Naive thymus-derived CD4-positive, alpha-beta T cell (primary cell): ENCODE measurements around the gene CLTCL1. TPM values are rescaled to one million over a fixed set of nuclear protein-coding genes. Genes with fewer than 3 reads are reported as not detected.
A peak's percentile ranks its signal among the peaks of the same experiment; 100 is the strongest.

Source experiments
- ATAC-seq: fragments of 150-1000 bp; cut with Tn5 transposase; 2 replicates; pipeline ENCODE4 v1.10.0; 2021; ENCODE audit warnings: mild to moderate bottlenecking, moderate library complexity
- CTCF ChIA-PET: fragments of 350-600 bp; sonication (Branson Sonifier 250); formaldehyde crosslinking; loops from one replicate; lab custom pipeline; 2021; ENCODE audit warnings: antibody characterized with exemption; lab: Charles Lee
- POLR2A ChIA-PET: fragments of 350-600 bp; sonication (Branson Sonifier 250); formaldehyde crosslinking; loops from one replicate; lab custom pipeline; 2021; ENCODE audit warnings: antibody characterized with exemption, inconsistent platforms; lab: Charles Lee
- DNase-seq, 9 donors: peaks; one replicate each; pipeline versions ENCODE4 v3.0.0 to v3.0.0-alpha.2; 2020 to 2022; ENCODE audit warnings: mixed read lengths in 1 of 9
- H3K27ac ChIP-seq: one replicate; pipeline ENCODE4 v1.7.0; 2013; ENCODE audit warnings: mild to moderate bottlenecking, low read depth, low read length, moderate library complexity
- H3K27me3 ChIP-seq, 2 donors: one replicate each; pipeline ENCODE4 v1.7.0; 2013; ENCODE audit warnings: low read length in 2 of 2, mild to moderate bottlenecking in 2 of 2, moderate library complexity in 2 of 2; ENCODE audit not compliant: control insufficient read depth in 2 of 2, insufficient read depth in 2 of 2
- H3K36me3 ChIP-seq, 3 experiments: 1 replicate in 2 of 3; 2 replicates in 1 of 3; pipeline ENCODE4 v1.7.0; 2013; ENCODE audit warnings: low read length in 3 of 3, mild to moderate bottlenecking in 3 of 3, moderate library complexity in 1 of 3; ENCODE audit not compliant: insufficient read depth in 3 of 3, control insufficient read depth in 2 of 3
- H3K4me1 ChIP-seq, 2 donors: one replicate each; pipeline ENCODE4 v1.7.0; 2013; ENCODE audit warnings: low read length in 2 of 2, mild to moderate bottlenecking in 2 of 2, moderate library complexity in 1 of 2; ENCODE audit not compliant: control insufficient read depth in 2 of 2, insufficient read depth in 2 of 2
- H3K4me3 ChIP-seq: 2 replicates; pipeline ENCODE4 v1.7.0; 2013; ENCODE audit warnings: mild to moderate bottlenecking, low read length
- H3K9me3 ChIP-seq, 3 experiments: 1 replicate in 2 of 3; 2 replicates in 1 of 3; pipeline ENCODE4 v1.7.0; 2013; ENCODE audit warnings: low read length in 3 of 3; ENCODE audit not compliant: control insufficient read depth in 2 of 3
- H3K27ac Mint-ChIP-seq, 9 donors: one replicate each; pipeline ENCODE4 v1.8.0; 2020 to 2022; ENCODE audit warnings: mixed read lengths in 9 of 9, mild to moderate bottlenecking in 8 of 9, moderate library complexity in 5 of 9, inconsistent platforms in 2 of 9
- H3K27me3 Mint-ChIP-seq, 5 donors: one replicate each; pipeline ENCODE4 v1.8.0; 2021 to 2022; ENCODE audit warnings: mixed read lengths in 5 of 5, mild to moderate bottlenecking in 1 of 5
- H3K36me3 Mint-ChIP-seq, 5 donors: one replicate each; pipeline ENCODE4 v1.8.0; 2020 to 2022; ENCODE audit warnings: mixed read lengths in 5 of 5, mild to moderate bottlenecking in 3 of 5, inconsistent platforms in 1 of 5
- H3K4me1 Mint-ChIP-seq, 7 donors: one replicate each; pipeline ENCODE4 v1.8.0; 2020 to 2022; ENCODE audit warnings: mixed read lengths in 7 of 7, mild to moderate bottlenecking in 3 of 7, inconsistent platforms in 1 of 7
- H3K4me3 Mint-ChIP-seq, 10 donors: one replicate each; pipeline ENCODE4 v1.8.0; 2020 to 2022; ENCODE audit warnings: mild to moderate bottlenecking in 10 of 10, mixed read lengths in 10 of 10, moderate library complexity in 6 of 10, inconsistent platforms in 2 of 10
- H3K9me3 Mint-ChIP-seq, 11 donors: one replicate each; pipeline ENCODE4 v1.8.0; 2020 to 2022; ENCODE audit warnings: mixed read lengths in 11 of 11, mild to moderate bottlenecking in 4 of 11, inconsistent platforms in 1 of 11, moderate library complexity in 1 of 11
- intact Hi-C, 2 donors: fragments of 100-400 bp; cut with micrococcal nuclease; formaldehyde crosslinking; loops; one replicate each; pipeline ENCODE4 v1.15.1; 2023
- polyA plus RNA-seq, 2 donors: library from polyadenylated mRNA; unstranded; fragments of 300-500 nt; fragmentation: Illumina TruSeq; gene quantifications; one replicate each; pipeline ENCODE4 v1.2.3, GENCODE V29; 2021
- total RNA-seq, 6 experiments: library from RNA in 5 of 6; stranded (reverse) in 5 of 6; gene quantifications; 1 replicate in 5 of 6; 2 replicates in 1 of 6; pipeline ENCODE4 v1.2.3 and lab custom pipeline; 2021 to 2026

The CLTCL1 gene
- total and polyA plus RNA-seq, 7 experiments from 2014 or later, result 0.22 to 3.1 (median 1.2) TPM

- H3K9me3 Mint-ChIP-seq, result peaks cover 0 to 4% (median 0%) of the 10 kb centered on the region in 11 donors
- Histone ChIP-seq H3K27ac (no peak overlapping the region), H3K9me3 (no peaks in the 10 kb centered on the region), H3K27me3 (no peaks in the 10 kb centered on the region), H3K4me3 (no peak overlapping the region), H3K4me1 (peaks cover 20 to 28% of the 10 kb centered on the region in 2 donors), H3K36me3 (peaks cover 0 to 11% (median 0%) of the 10 kb centered on the region in 3 experiments)
- ChIA-PET POLR2A (interaction anchor here (0.6 kb wide), 1 partner anchor 79 kb away, joined by 3 read pairs; no protein-coding TSS in a partner anchor), CTCF (interaction anchor here (0.9 kb wide), 1 partner anchor 65 kb away, joined by 3 read pairs; no protein-coding TSS in a partner anchor)
- DNase-seq (no peak), ATAC-seq (no peak)
- H3K4me3 Mint-ChIP-seq, result peak overlapping the region in 2 of 10 donors; percentile 52 to 63
- no peaks in the 10 kb centered on the region for H3K36me3 Mint-ChIP-seq
- H3K4me1 Mint-ChIP-seq, result peaks cover 32 to 44% (median 38%) of the 10 kb centered on the region in 7 donors
- intact Hi-C loops, result loop anchor here in 1 of 2 donors (5.0 kb wide), 2 partner anchors 68 to 257 kb away; partner anchors contain the start of genes HIRA and MRPL40
- H3K27me3 Mint-ChIP-seq, result peaks cover 4 to 8% (median 5%) of the 10 kb centered on the region in 5 donors
- peak overlapping the region in 1 of 9 donors; percentile 19 for H3K27ac Mint-ChIP-seq
These were observed 116.4 kb downstream of the CLTCL1 start for GRCh38 chr22:19175026-19175601.

- ATAC-seq (no peak), DNase-seq (no peak)
- no peaks in the 10 kb centered on the region for H3K9me3 ChIP-seq
- intact Hi-C loops, result loop anchor here in 1 of 2 donors (5.0 kb wide), 2 partner anchors 67 to 258 kb away; partner anchors contain the start of genes HIRA and MRPL40
- peaks cover 28 to 41% (median 37%) of the 10 kb centered on the region in 7 donors for H3K4me1 Mint-ChIP-seq
- peaks cover 0 to 4% (median 0%) of the 10 kb centered on the region in 11 donors for H3K9me3 Mint-ChIP-seq
- peaks cover 16 to 25% of the 10 kb centered on the region in 2 donors for H3K4me1 ChIP-seq
- peaks cover 0 to 3% of the 10 kb centered on the region in 2 donors for H3K27me3 ChIP-seq
- no peak overlapping the region for H3K27ac ChIP-seq
- CTCF ChIA-PET, result interaction anchor here (0.9 kb wide), 1 partner anchor 64 kb away, joined by 3 read pairs; no protein-coding TSS in a partner anchor
- POLR2A ChIA-PET, result interaction anchor here (0.6 to 1.1 kb wide), 2 partner anchors 52 to 78 kb away, joined by 3 read pairs; partner anchors contain the start of gene DGCR2
- peak overlapping the region in 1 of 10 donors; percentile 13 for H3K4me3 Mint-ChIP-seq
- H3K36me3 Mint-ChIP-seq, result no peaks in the 10 kb centered on the region
- H3K27ac Mint-ChIP-seq, result peak overlapping the region in 5 of 9 donors; percentile 36 to 95 (median 81)
- H3K4me3 ChIP-seq, result no peak overlapping the region
- H3K36me3 ChIP-seq, result peaks cover 0 to 11% (median 0%) of the 10 kb centered on the region in 3 experiments
- H3K27me3 Mint-ChIP-seq, result peaks cover 6 to 14% (median 8%) of the 10 kb centered on the region in 5 donors
These were observed 117.2 kb downstream of the CLTCL1 start for GRCh38 chr22:19174106-19175025.

- Mint-ChIP-seq H3K9me3 (peaks cover 0 to 4% (median 0%) of the 10 kb centered on the region in 11 donors), H3K4me1 (peaks cover 29 to 46% (median 38%) of the 10 kb centered on the region in 7 donors), H3K36me3 (no peaks in the 10 kb centered on the region), H3K27ac (peak overlapping the region; percentile 91 to 95 (median 92)), H3K27me3 (peaks cover 15 to 23% (median 18%) of the 10 kb centered on the region in 5 donors), H3K4me3 (peak overlapping the region; percentile 89 to 98 (median 94))
- POLR2A ChIA-PET, result interaction anchor here (1.1 to 1.3 kb wide), 2 partner anchors 29 to 51 kb away, joined by 3 read pairs; partner anchors contain the start of genes DGCR2 and ESS2
- intact Hi-C loops, result no loop called here
- Histone ChIP-seq H3K4me3 (no peak overlapping the region), H3K27ac (peak overlapping the region; percentile 98), H3K27me3 (peaks cover 5 to 13% of the 10 kb centered on the region in 2 donors), H3K9me3 (no peaks in the 10 kb centered on the region), H3K36me3 (peaks cover 0 to 11% (median 0%) of the 10 kb centered on the region in 3 experiments), H3K4me1 (peaks cover 11 to 22% of the 10 kb centered on the region in 2 donors)
- DNase-seq, result no peak
- CTCF ChIA-PET, result no interaction called here
- no peak for ATAC-seq
These were observed 118.2 kb downstream of the CLTCL1 start for GRCh38 chr22:19173047-19174035.

- H3K9me3 Mint-ChIP-seq, result peaks cover 0 to 4% (median 0%) of the 10 kb centered on the region in 11 donors
- peaks cover 23 to 32% (median 23%) of the 10 kb centered on the region in 5 donors for H3K27me3 Mint-ChIP-seq
- intact Hi-C loops, result no loop called here
- peaks cover 11 to 22% of the 10 kb centered on the region in 2 donors for H3K4me1 ChIP-seq
- peak overlapping the region; percentile 98 for H3K27ac ChIP-seq
- POLR2A ChIA-PET, result interaction anchor here (1.3 kb wide), 1 partner anchor 28 kb away, joined by 3 read pairs; the partner anchor contains the start of gene ESS2
- DNase-seq, result no peak
- no peaks in the 10 kb centered on the region for H3K36me3 Mint-ChIP-seq
- H3K36me3 ChIP-seq, result peaks cover 0 to 11% (median 0%) of the 10 kb centered on the region in 3 experiments
- H3K4me1 Mint-ChIP-seq, result peaks cover 29 to 46% (median 38%) of the 10 kb centered on the region in 7 donors
- peak overlapping the region; percentile 91 to 95 (median 92) for H3K27ac Mint-ChIP-seq
- CTCF ChIA-PET, result no interaction called here
- no peak for ATAC-seq
- H3K27me3 ChIP-seq, result peaks cover 5 to 21% of the 10 kb centered on the region in 2 donors
- H3K4me3 ChIP-seq, result peak overlapping the region; percentile 77
- peak overlapping the region; percentile 89 to 98 (median 94) for H3K4me3 Mint-ChIP-seq
- no peaks in the 10 kb centered on the region for H3K9me3 ChIP-seq
These were observed 119.1 kb downstream of the CLTCL1 start for GRCh38 chr22:19172213-19173046.

- ATAC-seq (no peak), DNase-seq (no peak)
- H3K4me3 Mint-ChIP-seq, result peak overlapping the region; percentile 89 to 98 (median 94)
- Histone ChIP-seq H3K27ac (no peak overlapping the region), H3K4me1 (peaks cover 11 to 22% of the 10 kb centered on the region in 2 donors), H3K9me3 (no peaks in the 10 kb centered on the region), H3K27me3 (peaks cover 5 to 23% of the 10 kb centered on the region in 2 donors), H3K36me3 (peaks cover 0 to 11% (median 0%) of the 10 kb centered on the region in 3 experiments), H3K4me3 (no peak overlapping the region)
- H3K9me3 Mint-ChIP-seq, result peaks cover 0 to 4% (median 0%) of the 10 kb centered on the region in 11 donors
- intact Hi-C loops, result no loop called here
- ChIA-PET POLR2A (interaction anchor here (1.1 kb wide), 1 partner anchor 59 kb away, joined by 3 read pairs; no protein-coding TSS in a partner anchor), CTCF (no interaction called here)
- H3K36me3 Mint-ChIP-seq, result no peaks in the 10 kb centered on the region
- peak overlapping the region in 3 of 9 donors; percentile 91 to 95 (median 92) for H3K27ac Mint-ChIP-seq
- H3K27me3 Mint-ChIP-seq, result peaks cover 31 to 42% (median 38%) of the 10 kb centered on the region in 5 donors
- peaks cover 29 to 42% (median 34%) of the 10 kb centered on the region in 7 donors for H3K4me1 Mint-ChIP-seq
These were observed 121.6 kb downstream of the CLTCL1 start for GRCh38 chr22:19169947-19170318.
